GM12878 (cell line): ENCODE measurements around the gene ARIH2. TPM values are rescaled to one million over a fixed set of nuclear protein-coding genes. Genes with fewer than 3 reads are reported as not detected.

ENCODE experiments used
- ATAC-seq: fragments of 200-7000 bp; cut with Tn5 transposase; 3 replicates; pipeline ENCODE4 v1.9.1; 2020; ENCODE audit warnings: mild to moderate bottlenecking, moderate library complexity
- BruUV-seq: library from RNA; stranded (reverse); fragments of 400-500 nt; replicated peaks from 2 replicates; lab custom pipeline; 2021; lab: Mats Ljungman, UMichigan
- CTCF ChIA-PET: fragments of 300-600 bp; sonication (Branson Sonifier 250); formaldehyde crosslinking; extraction: SDS; loops from one replicate; lab custom pipeline; 2021; ENCODE audit warnings: inconsistent platforms; lab: Yijun Ruan, JAX
- POLR2A ChIA-PET: fragments of 350-600 bp; formaldehyde crosslinking; extraction: SDS; loops from one replicate; lab custom pipeline; 2021; ENCODE audit warnings: inconsistent platforms; lab: Charles Lee
- RAD21 ChIA-PET: fragments of 300-600 bp; sonication (Branson Sonifier 250); formaldehyde crosslinking; loops from one replicate; lab custom pipeline; 2023; ENCODE audit warnings: antibody characterized with exemption; ENCODE audit not compliant: unreplicated experiment; lab: Charles Lee
- SMC1A ChIA-PET: fragments of 300-600 bp; sonication (Branson Sonifier 250); formaldehyde crosslinking; loops from one replicate; lab custom pipeline; 2023; ENCODE audit not compliant: unreplicated experiment, uncharacterized antibody; lab: Charles Lee
- DNase-seq: peaks from one replicate; pipeline ENCODE4 v3.0.0-alpha.2; 2011; ENCODE audit warnings: low read depth, low spot score
- FAIRE-seq: peaks from 3 replicates; lab custom pipeline; 2011; peaks lifted over from hg19 to GRCh38; lab: Jason Lieb, UNC
- H2AFZ ChIP-seq: 2 replicates; pipeline ENCODE4 v1.6.0; 2011; ENCODE audit warnings: low read depth, low read length, control low read depth; ENCODE audit not compliant: control insufficient read depth
- H3K27ac ChIP-seq: 2 replicates; pipeline ENCODE4 v1.5.1; 2011; ENCODE audit warnings: control low read depth; ENCODE audit not compliant: control insufficient read depth, insufficient read depth
- H3K27me3 ChIP-seq, 2 experiments: replicated peaks in 1 of 2; 2 replicates each; pipeline versions ENCODE4 v1.6.0 to v1.6.1; 2011; ENCODE audit warnings: low read length in 1 of 2; ENCODE audit not compliant: control insufficient read depth in 2 of 2, insufficient read depth in 2 of 2
- H3K36me3 ChIP-seq, 2 experiments: 2 replicates each; pipeline ENCODE4 v1.5.1; 2011; ENCODE audit warnings: low read length in 1 of 2; ENCODE audit not compliant: control insufficient read depth in 2 of 2, insufficient read depth in 2 of 2
- H3K4me1 ChIP-seq: 2 replicates; pipeline ENCODE4 v1.6.1; 2011; ENCODE audit warnings: mild to moderate bottlenecking, low read length, moderate library complexity, mixed read lengths; ENCODE audit not compliant: control insufficient read depth, insufficient read depth
- H3K4me2 ChIP-seq: 2 replicates; pipeline ENCODE4 v1.6.0; 2011; ENCODE audit warnings: control low read depth; ENCODE audit not compliant: control insufficient read depth, insufficient read depth
- H3K4me3 ChIP-seq: fragments of 200-600 bp; sonication (generic); 2 replicates; pipeline ENCODE4 v1.5.1; 2016
- H3K79me2 ChIP-seq: 2 replicates; pipeline ENCODE4 v1.6.0; 2011; ENCODE audit warnings: low read length; ENCODE audit not compliant: control insufficient read depth, insufficient read depth
- H3K9ac ChIP-seq: 2 replicates; pipeline ENCODE4 v1.8.0; 2011; ENCODE audit warnings: low read length, control low read depth, mixed read lengths; ENCODE audit not compliant: control insufficient read depth, insufficient read depth
- H3K9me3 ChIP-seq: replicated peaks from 3 replicates; pipeline ENCODE4 v1.5.1; 2011; ENCODE audit warnings: mild to moderate bottlenecking, low read length; ENCODE audit not compliant: control insufficient read depth, insufficient read depth
- H4K20me1 ChIP-seq: 2 replicates; pipeline ENCODE4 v1.6.0; 2011; ENCODE audit not compliant: control insufficient read depth, insufficient read depth
- BRCA1 ChIP-seq: IDR thresholded peaks from 2 replicates; pipeline ENCODE4 v1.6.1; 2011; ENCODE audit warnings: low read depth, low read length, improper control_type of control experiment
- KAT2A ChIP-seq: conservative IDR thresholded peaks from 2 replicates; pipeline ENCODE4 v1.6.1; 2011; ENCODE audit warnings: low read depth, low read length; ENCODE audit not compliant: control insufficient read depth
- MEF2B ChIP-seq: fragments of 450-650 bp; IDR thresholded peaks from 2 replicates; pipeline ENCODE4 v1.6.1; 2018; ENCODE audit warnings: mild to moderate bottlenecking, moderate library complexity; ENCODE audit not compliant: partially characterized antibody, poor library complexity, severe bottlenecking
- MTA2 ChIP-seq: fragments of 450-650 bp; IDR thresholded peaks from 2 replicates; pipeline ENCODE4 v1.6.1; 2016; ENCODE audit warnings: low read depth, mild to moderate bottlenecking, moderate library complexity
- NR2C2 ChIP-seq: IDR thresholded peaks from 2 replicates; pipeline ENCODE4 v1.6.1; 2011; ENCODE audit warnings: borderline replicate concordance, low read depth; ENCODE audit not compliant: control insufficient read depth, insufficient read length
- SMAD1 ChIP-seq: fragments of 450-650 bp; IDR thresholded peaks from 2 replicates; pipeline ENCODE4 v1.6.1; 2018; ENCODE audit warnings: mild to moderate bottlenecking, low read depth; ENCODE audit not compliant: partially characterized antibody
- TAF1 ChIP-seq: IDR thresholded peaks from 2 replicates; pipeline ENCODE4 v1.6.1; 2011; ENCODE audit warnings: mild to moderate bottlenecking, low read depth, low read length, borderline replicate concordance
- YBX1 ChIP-seq: fragments of 450-650 bp; IDR thresholded peaks from 2 replicates; pipeline ENCODE4 v1.6.1; 2016; ENCODE audit warnings: antibody characterized with exemption
- ZNF24 ChIP-seq: fragments of 450-650 bp; IDR thresholded peaks from 2 replicates; pipeline ENCODE4 v1.6.1; 2017; ENCODE audit warnings: antibody characterized with exemption, mild to moderate bottlenecking
- WGBS: methylation state at CpG from one replicate; pipeline ENCODE4 v1.1.6; 2016; ENCODE audit warnings: low lambda C conversion rate; ENCODE audit not compliant: insufficient replicate concordance, insufficient coverage; ENCODE audit errors: missing lambda C conversion rate; 5-methylcytosine and 5-hydroxymethylcytosine counted together
- in situ Hi-C: fragments of 300-500 bp; cut with MboI; formaldehyde crosslinking; loops from 9 replicates; pipeline ENCODE4 v1.14.3; 2018; ENCODE audit warnings: mixed read lengths
- intact Hi-C: fragments of 100-400 bp; cut with micrococcal nuclease; formaldehyde crosslinking; loops from one replicate; pipeline ENCODE4 v1.14.2; 2022; ENCODE audit not compliant: unreplicated experiment
- polyA plus RNA-seq, 11 experiments: library from polyadenylated mRNA; depleted of rRNA in 4 of 11; unstranded in 6 of 11; stranded (reverse) in 5 of 11; fragments of >200 nt; fragmentation: Nextera tagmentation in 4 of 11; fragmentation: Illumina TruSeq in 1 of 11; extraction: Ambion mirVana in 4 of 11; extraction: Trizol in 1 of 11; gene quantifications; 1 replicate in 1 of 11; 2 replicates in 10 of 11; pipeline versions ENCODE4 v1.2.1 to v1.2.3, GENCODE V29; 2011 to 2016; ENCODE audit warnings: inconsistent platforms in 2 of 11, missing spikeins in 2 of 11, low read depth in 1 of 11
- total RNA-seq, 4 experiments: library from RNA; depleted of rRNA in 3 of 4; stranded (reverse); fragments of >200 nt in 3 of 4; fragmentation: Illumina TruSeq in 1 of 4; extraction: Trizol in 1 of 4; gene quantifications; 2 replicates each; pipeline versions ENCODE4 v1.2.1 to v1.2.3, GENCODE V29; 2013 to 2021
- TF ChIP-seq, protein P1 (sequence below): fragments of 450-650 bp; IDR thresholded peaks from 2 replicates; pipeline ENCODE4 v1.6.1; 2016; ENCODE audit warnings: mild to moderate bottlenecking, moderate library complexity, borderline replicate concordance

Gene ARIH2
- total and polyA plus RNA-seq, 10 of the 15 experiments (the other 5 are each of a cell fraction or from before 2014, with no cell fraction given) = 18.7 to 74.7 (median 63.7) TPM

DNA sequence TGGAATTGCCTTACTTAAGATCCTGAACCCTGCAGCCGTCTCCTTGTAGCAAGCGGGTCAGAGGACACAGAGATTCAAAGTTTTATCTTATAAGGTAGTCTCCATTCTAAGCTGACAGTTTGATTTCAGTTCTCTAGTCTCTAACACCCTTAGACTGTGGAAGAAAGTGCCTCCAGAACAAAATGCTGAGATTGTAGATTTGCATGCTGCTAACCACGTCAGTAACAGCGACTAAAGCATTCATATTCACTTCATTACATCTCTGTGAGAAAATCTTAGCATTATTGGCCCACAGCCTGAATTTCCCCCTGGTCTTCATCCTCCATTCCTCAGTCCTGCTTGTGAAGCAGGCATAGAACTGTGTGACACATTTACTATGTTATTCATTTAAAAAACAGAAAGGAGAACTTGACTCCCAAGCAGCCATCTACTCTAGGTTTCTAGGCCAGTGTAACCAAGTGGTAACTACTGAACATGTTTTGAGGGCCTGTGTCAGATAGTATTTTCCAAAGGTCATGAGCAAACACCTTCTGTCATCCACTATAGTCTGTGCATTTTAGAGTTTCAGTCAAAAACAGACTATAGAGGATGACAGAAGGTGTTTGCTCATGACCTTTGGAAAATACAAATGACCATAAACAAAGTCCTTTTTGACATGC is 27.4 kb downstream of the ARIH2 start (continued):
- no peak for TF ChIP-seq MEF2B
- TF ChIP-seq YBX1 = no peak
- no peak for TF ChIP-seq SMAD1
- no peak for TF ChIP-seq NR2C2
- TF ChIP-seq ZNF24 = no peak
- TF ChIP-seq BRCA1 = no peak
- TF ChIP-seq KAT2A = no peak
- TF ChIP-seq TAF1 = no peak

DNA sequence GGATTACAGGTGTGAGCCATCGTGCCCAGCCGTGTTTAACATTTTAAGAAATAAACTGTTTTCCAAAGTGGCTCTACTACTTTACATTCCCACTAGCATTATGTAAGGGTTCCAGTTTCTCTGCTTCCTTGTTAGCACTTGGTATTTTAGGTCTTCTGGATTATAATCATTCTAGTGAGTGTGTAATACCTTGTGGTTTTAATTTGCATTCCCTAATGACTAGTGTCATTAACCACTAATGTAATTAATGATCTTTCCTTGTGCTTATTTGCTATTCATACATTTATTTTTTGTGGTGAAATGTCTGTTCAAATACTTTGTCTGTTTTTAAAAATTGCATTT is 30.7 kb downstream of the ARIH2 start:
- Histone ChIP-seq H3K27ac (no peak overlapping the region), H3K79me2 (peaks cover 5% of the 10 kb centered on the region), H3K4me1 (peaks cover 8% of the 10 kb centered on the region), H3K4me3 (no peak overlapping the region), H3K9me3 (no peaks in the 10 kb centered on the region), H4K20me1 (no peaks in the 10 kb centered on the region), H3K4me2 (no peak overlapping the region), H3K27me3 (no peaks in the 10 kb centered on the region), H3K36me3 (peaks cover 0 to 3% of the 10 kb centered on the region in 2 experiments; a peak in 1 of 4 replicates), H3K9ac (no peak overlapping the region), H2AFZ (no peak overlapping the region)
- ATAC-seq (no peak), FAIRE-seq (no peak), DNase-seq (no peak)
- ChIA-PET POLR2A (interaction anchor here (1.1 kb wide), 1 partner anchor 15 kb away, joined by 3 read pairs; no protein-coding TSS in a partner anchor), CTCF (interaction anchor here (1.4 to 1.7 kb wide), 2 partner anchors 11 to 15 kb away, joined by 4 to 6 read pairs; no protein-coding TSS in a partner anchor), SMC1A (interaction anchor here (1.5 to 1.7 kb wide), 2 partner anchors 30 to 210 kb away, joined by 4 to 5 read pairs; no protein-coding TSS in a partner anchor), RAD21 (interaction anchor here (3.2 kb wide), 1 partner anchor 210 kb away, joined by 18 read pairs; no protein-coding TSS in a partner anchor)
- intact Hi-C loops = no loop called here
- WGBS = 100% methylated on average over 2 of the region's 2 CpGs
- peak; percentile 41; the same call in 1 of the 2 replicates for TF ChIP-seq MTA2
- TF ChIP-seq, protein P1, sequence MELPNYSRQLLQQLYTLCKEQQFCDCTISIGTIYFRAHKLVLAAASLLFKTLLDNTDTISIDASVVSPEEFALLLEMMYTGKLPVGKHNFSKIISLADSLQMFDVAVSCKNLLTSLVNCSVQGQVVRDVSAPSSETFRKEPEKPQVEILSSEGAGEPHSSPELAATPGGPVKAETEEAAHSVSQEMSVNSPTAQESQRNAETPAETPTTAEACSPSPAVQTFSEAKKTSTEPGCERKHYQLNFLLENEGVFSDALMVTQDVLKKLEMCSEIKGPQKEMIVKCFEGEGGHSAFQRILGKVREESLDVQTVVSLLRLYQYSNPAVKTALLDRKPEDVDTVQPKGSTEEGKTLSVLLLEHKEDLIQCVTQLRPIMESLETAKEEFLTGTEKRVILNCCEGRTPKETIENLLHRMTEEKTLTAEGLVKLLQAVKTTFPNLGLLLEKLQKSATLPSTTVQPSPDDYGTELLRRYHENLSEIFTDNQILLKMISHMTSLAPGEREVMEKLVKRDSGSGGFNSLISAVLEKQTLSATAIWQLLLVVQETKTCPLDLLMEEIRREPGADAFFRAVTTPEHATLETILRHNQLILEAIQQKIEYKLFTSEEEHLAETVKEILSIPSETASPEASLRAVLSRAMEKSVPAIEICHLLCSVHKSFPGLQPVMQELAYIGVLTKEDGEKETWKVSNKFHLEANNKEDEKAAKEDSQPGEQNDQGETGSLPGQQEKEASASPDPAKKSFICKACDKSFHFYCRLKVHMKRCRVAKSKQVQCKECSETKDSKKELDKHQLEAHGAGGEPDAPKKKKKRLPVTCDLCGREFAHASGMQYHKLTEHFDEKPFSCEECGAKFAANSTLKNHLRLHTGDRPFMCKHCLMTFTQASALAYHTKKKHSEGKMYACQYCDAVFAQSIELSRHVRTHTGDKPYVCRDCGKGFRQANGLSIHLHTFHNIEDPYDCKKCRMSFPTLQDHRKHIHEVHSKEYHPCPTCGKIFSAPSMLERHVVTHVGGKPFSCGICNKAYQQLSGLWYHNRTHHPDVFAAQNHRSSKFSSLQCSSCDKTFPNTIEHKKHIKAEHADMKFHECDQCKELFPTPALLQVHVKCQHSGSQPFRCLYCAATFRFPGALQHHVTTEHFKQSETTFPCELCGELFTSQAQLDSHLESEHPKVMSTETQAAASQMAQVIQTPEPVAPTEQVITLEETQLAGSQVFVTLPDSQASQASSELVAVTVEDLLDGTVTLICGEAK = no peak
- in situ Hi-C loops = no loop called here
- BruUV-seq = no TSS peak
